ENCODE measurements around the gene ALDH4A1.

GRCh38 chr1:18884727-18885126, 17.6 kb downstream of the ALDH4A1 start:
- TF ChIP-seq MLX (CRISPR knock-in tag; IDR thresholded peaks at IDR 0.05), result no peak
- no peak for TF ChIP-seq CTCF (IDR thresholded peaks at IDR 0.05)
- no peak for TF ChIP-seq ATF1 (CRISPR knock-in tag; IDR thresholded peaks at IDR 0.05)
- no peak for TF ChIP-seq FOXK1 (CRISPR knock-in tag; IDR thresholded peaks at IDR 0.05)
- no peak for TF ChIP-seq SP1 (CRISPR knock-in tag; conservative IDR thresholded peaks at IDR 0.05)
